GM18870 (cell line): ENCODE data around the gene PLSCR2.
"Not testable (repeated sequence)": the region's sequence is repeated elsewhere in the genome, so short reads cannot be mapped to it uniquely, and the experiment has no call there.

Experiments used
- ATAC-seq: cut with Tn5 transposase; IDR thresholded peaks from one replicate; pipeline ENCODE4 v1.9.1; 2021; ENCODE audit warnings: moderate library complexity; ENCODE audit not compliant: unreplicated experiment

PLSCR2 gene

DNA sequence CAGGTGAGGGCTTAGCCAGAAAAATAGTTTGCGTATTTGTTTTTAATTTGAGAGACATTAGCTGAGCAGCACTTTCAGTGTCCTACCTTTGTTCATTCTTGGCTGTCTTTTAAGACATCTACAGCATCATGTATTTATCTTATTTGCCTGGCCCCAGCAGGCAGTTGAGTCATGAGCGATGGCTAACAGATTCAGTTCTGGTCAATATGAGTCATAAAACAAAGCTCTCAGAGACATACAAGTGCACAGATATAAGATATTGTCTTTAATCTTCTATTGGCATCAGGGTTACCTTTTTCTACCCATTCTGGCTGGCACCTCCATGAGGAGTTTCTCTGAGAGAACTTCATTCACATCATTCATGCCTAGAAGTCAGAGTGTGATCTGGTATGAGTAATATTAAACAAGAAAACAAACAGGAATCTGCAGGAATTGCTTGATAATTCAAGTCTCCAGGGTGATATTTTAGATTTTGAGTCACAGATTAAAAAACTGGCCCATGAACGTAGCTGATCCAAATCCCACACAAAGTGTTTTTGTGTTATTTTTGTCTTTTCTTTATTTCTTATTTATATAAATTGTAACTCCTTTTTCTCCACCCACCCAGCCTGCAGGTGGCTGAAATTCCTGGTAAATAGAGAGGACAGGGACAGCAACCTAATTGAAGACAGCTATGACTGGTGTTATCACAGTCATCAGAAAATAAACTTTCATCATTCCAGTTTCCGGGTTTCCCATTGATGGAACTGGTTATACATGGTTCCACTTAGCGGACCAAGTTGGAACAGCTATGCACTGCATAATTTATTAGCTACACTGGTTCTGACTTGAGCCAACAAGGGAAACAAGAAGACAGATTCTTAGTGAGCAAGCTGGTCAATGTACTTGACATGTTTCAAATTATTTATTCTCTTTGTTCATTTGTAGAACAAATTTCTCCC lies 47.3 kb downstream of the PLSCR2 start:
- ATAC-seq: no peak

DNA sequence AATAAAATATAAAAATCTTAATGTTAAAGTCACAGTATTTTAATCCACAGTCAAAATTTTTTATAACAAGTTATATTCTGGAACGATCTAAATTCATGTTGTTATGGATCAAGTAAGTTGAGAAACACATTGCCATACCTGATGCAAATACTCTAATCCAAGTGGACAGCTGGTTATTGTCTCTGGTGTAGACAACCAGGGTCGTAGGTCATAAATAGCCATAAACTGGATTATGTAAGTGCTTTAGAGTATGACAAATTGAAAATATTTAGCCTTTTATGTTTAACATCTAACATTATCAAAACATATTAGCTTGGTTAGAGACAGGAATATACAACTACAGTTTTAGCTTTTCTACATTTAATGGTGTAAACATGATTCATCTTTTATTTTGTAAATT lies 53.0 kb downstream of the PLSCR2 start:
- ATAC-seq: no peak

DNA sequence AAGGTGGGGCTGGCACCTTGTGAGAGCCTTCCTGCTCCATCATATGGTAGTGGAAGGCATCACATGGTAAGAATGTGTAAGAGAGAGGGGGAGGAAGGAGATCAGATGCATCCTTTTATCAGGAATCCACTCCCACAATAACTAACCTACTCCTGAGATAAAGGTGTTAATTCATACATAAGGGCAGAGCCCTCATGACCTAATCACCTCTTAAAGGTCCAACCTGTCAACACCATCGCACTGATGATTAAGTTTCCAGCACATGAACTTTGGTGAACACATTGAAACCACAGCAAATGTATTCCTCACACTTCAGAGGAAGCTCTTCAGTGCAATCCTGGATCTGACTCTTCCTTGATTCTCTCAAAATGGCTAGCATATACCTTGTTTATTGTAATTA lies 55.4 kb downstream of the PLSCR2 start:
- ATAC-seq: no peak

DNA sequence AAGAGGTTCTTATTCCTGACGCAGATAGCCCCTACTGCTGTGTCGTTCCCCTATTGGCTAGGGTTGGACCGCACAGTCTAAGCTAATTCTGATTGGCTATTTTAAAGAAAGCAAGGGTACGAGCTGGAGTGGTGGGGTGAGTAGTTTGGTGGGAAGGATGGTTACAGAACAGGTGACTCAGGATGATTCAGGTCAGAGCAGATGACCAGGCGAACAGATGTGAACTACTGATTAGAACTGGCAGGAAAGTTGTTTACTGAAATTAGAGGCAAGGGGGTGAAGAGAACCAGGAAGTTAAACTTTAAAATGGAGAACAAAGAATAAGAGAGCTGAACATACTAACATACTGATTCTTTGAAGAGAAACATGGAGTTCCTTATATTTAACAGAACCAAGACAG lies 56.6 kb downstream of the PLSCR2 start:
- ATAC-seq: not testable (repeated sequence)

DNA sequence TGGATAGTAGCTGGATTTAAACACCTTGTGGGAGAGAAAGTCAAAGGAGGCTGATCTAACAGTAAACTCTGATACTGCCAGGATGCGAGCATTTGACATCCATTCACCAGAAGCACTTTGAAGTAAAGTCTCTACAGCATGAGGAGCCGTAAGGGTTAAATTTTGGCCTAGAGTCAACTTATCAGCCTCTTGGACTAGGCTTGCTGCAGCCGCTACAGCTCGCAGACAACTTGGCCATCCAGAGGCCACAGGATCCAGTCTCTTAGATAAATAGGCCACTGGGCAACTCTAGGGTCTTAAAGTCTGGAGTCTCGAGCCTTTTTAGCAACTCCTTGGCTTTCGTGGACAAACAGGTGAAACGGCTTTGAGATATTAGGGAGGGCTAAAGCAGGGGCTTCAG lies 61.4 kb downstream of the PLSCR2 start:
- ATAC-seq: no peak

DNA sequence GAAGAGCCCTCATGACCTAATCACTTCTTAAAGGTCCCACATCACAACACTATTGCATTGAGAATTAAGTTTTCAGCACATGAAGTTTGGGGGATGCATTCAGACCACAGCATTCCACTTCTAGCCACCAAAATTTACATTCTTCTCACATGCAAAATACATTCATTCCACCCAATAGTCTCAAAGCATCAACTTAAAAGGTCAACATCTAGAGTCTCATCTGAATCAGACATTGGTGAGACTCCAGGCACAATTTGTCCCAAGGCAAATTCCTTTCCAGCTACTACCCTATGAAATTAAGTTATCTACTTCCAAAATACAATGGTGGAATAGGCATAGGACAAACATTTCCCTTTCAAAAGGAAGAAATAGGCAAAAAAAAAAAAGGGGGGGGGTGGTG lies 64.9 kb downstream of the PLSCR2 start:
- no peak for ATAC-seq

DNA sequence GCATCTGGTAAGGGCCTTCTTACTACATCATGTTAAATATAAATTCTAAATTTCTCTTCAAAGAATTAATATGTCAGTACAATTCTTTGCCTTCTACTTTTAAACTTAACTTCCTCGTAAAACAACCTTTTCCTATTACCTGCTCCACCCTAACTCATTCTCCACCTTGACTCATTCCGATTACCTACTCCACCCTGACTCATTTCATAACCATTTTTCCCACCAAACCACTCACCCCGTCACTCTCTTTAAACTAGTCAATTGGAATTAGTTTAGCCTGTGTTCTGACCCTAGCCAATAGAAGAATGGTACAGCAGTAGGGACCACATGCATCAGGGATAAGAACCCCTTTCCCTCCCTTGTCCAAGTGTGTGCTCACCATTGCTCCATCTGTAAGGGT lies 65.6 kb downstream of the PLSCR2 start:
- no peak for ATAC-seq

DNA sequence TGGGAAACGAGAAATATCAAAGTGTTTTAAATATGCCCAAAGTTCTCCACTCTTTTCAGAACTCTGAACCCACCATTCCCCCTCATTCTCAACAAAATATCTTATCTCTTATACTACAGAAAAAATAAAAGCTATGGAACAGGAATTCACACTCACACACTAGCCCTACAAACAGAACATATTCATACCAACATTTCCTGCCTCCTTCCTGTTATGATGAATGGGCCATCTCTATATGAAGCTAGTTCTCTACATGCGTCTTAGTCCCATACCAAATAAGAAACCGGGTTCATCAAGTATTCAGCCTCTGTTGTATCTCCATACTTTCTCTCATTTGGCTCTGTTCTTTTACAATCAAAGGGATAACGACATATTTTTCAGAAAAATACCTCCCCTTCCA lies 72.6 kb downstream of the PLSCR2 start:
- ATAC-seq: no peak

DNA sequence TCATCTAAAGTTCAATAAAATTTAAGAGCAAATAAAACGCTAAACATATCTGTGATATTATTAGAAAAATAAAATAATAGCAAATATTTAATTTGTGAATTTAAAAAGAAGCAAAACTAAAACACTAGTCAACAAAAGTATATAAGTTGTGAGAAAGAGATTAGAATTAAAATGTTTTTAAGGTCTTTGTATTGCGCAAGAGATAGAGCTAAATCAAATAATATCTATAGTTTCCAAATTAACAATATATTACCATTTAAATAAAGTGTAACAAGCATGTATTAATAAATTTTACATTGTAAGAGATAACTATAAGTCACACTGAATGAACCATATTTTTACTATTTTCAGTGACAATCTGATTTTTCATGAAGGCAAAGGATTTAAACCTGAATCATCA lies 74.2 kb downstream of the PLSCR2 start:
- ATAC-seq: no peak

DNA sequence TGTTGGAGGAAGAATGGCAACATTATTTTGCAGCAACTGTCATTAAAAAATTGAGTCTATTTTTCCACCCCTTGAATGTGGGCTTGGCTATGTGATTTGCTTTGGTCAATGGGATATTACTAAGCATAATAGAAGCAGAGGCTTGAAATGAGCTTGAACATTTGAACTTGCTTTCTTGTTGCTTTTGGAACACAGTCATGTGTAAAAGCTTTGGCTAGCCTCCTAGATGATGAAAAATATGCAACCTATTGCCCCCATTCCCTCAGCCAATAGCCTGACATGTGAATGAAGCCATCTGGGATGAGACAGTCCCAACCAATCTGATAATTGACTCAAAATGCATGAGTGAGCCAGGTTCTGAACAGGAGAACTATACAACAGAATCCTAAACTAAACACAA lies 78.4 kb downstream of the PLSCR2 start:
- ATAC-seq: no peak

DNA sequence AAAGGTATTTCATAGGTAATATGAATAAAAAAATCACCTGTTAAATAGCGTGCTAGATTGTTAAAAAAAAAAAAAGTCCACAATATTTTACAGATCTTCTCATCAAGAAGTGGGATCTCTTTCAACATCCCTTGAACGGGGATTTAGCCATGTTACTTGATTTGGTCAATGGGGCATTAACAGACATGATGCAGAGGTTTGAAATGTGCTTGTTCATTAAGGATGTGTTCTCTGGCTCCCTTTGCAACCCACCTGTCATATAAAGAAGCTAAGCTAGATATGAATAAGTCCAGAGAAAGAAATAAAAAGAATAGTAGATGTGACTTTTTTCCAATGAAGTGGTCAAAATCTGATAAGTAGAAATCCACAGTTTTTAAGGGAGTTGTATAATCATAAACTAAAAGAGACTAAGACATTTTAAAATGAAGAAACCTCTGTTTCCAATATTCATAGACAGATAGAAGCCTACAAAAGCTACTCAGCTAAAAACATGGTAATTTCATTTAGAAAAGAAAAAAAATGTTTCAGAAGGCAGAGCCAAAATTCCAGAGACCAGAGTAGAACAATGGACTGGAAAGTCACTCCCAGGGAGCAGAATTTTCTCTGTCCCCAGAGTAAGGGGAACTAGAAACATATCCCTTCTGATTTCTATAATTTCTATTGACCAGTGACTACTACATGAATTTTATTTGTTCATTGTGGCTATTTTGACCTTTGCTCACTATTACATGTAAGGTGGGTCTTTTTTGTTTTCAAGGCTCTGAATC lies 79.2 kb downstream of the PLSCR2 start:
- ATAC-seq: no peak

DNA sequence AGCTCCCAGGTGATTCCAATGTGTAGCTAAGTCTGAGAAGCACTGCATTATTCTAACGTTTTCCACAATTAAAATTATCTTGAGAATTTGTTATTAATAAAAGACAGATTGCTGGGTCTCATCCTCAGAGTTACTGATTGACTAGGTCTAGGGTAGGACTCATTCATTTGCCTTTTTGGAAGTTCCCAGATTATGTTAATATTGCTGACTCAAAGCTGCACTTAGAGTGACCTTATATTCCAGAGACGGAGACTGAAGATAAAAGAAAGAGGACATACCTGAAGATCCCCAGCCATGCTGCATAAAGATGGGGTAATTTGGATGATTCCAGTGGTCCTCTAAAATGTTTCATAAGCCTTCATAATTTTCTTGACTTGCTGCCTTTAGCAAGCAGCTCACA lies 81.8 kb downstream of the PLSCR2 start:
- ATAC-seq: no peak

DNA sequence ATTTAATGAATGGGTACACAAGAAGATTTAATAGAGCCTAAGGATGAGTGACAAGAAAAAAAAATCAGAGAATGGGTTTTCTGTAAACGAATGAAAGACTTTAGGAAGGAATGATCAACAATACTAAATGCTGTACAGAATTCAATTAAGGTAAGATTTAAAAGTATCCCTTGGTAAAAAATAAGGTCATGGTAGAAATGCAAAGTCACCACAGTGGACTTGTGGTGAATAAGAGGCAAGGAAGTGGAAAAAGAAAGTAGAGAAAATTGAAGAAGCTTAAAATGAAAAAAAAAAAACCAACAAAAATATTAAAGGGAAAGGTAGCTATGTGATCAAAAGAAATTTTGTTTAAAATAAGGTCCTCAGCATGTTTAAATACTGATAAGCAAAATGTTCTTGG lies 82.4 kb downstream of the PLSCR2 start:
- no peak for ATAC-seq

DNA sequence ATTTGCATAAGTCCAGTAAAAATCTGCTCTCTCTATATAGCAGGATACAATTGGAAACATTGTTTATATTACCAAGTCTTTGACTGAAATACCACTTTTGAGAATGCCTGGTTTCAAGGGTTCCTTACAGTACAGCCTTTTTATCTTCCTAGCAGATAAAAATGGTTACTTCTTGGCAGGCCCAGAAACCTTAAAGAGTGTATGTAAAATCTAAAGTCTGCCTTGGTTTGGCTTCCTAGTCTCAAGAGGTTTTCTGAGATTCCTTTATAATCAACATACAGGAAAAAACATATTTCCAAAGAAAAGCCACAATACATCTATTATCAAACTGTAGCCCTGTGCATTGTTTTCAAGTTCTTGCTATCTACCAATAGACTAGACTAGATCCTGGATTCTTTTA lies 84.6 kb downstream of the PLSCR2 start:
- ATAC-seq: no peak
